ENCODE data around the gene FBXO28. TPM values are rescaled to one million over a fixed set of nuclear protein-coding genes. Genes with fewer than 3 reads are reported as not detected.

The FBXO28 gene
- polyA plus RNA-seq, 1 donor = 39.1 TPM

- no peak for DNase-seq
Observed at GRCh38 chr1:224151117-224151516, 37.2 kb downstream of the FBXO28 start.

DNA sequence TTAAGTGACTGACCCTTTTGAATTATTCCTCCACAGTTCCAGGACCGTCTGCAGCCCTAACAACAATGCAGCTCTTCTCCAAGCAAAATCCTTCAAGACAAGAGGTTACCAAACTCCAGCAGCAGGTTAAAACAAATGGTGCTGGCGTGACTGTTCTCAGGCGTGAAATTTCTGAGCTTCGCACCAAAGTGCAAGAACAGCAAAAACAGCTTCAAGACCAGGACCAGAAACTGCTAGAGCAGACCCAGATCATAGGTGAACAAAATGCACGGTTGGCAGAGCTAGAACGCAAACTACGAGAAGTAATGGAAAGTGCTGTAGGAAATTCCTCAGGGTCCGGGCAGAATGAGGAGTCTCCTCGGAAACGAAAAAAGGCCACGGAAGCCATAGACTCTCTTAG lies 43.4 kb downstream of the FBXO28 start:
- DNase-seq = no peak

GRCh38 chr1:224159541-224159940 lies 45.6 kb downstream of the FBXO28 start:
- no peak for DNase-seq

DNA sequence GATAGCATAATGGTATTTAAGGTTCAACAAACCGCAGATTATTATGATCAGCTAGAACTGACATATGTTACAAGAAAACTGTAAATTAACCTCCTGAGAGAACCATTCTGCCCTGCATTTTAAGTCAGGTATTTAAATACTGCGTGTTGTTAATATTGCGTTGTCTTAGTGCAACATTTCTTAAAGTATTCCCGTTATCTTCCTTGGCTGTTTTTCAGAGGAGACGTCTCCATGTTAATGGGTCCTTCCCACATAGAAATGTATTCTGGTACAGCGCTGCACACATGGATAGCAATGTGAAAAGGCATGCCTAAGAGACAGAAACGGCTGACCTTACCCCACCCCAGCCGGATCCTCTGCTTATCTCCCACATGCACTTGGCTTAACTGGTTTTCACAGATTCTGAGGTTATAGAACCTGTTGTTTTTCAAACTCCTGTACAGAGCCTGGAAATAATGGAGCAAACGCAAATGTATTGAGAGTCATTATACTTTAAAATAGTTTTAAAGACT lies 46.3 kb downstream of the FBXO28 start:
- DNase-seq = no peak

DNA sequence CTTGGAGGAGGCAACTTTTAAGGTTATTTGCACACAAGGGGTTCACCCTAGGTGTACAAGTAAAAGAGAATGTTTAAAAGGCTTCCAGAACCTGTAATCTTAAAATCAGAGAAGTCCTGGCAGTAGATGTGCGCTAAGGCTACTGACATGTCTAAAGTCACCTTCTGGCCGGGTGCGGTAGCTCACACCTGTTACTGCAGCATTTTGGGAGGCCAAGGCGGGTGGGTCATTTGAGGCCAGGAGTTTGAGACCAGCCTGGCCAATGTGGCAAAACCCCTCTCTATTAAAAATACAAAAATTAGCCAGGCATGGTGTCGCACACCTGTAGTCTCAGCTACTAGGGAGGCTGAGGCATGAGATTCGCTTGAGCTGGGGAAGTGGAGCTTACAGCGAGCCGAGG lies 48.9 kb downstream of the FBXO28 start:
- no peak for DNase-seq

DNA sequence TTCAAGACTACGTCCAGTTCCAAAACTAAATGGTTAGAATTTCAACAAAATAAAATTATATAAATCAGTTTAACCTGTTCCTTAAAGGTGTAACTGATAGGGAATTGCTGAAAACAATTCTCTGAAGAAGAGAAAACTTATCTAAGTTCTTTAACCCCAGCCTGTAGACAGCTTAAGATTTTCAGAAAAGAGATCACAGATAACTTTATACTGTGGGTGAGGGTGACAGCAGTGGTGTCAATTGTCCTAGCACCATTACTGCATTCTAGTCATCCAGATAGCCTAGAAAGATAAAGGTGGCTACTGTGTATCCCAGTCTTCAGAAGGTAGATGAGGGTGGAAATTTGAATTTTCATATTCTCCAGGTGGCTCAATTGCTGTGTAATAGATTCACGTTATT lies 49.4 kb downstream of the FBXO28 start:
- no peak for DNase-seq

DNA sequence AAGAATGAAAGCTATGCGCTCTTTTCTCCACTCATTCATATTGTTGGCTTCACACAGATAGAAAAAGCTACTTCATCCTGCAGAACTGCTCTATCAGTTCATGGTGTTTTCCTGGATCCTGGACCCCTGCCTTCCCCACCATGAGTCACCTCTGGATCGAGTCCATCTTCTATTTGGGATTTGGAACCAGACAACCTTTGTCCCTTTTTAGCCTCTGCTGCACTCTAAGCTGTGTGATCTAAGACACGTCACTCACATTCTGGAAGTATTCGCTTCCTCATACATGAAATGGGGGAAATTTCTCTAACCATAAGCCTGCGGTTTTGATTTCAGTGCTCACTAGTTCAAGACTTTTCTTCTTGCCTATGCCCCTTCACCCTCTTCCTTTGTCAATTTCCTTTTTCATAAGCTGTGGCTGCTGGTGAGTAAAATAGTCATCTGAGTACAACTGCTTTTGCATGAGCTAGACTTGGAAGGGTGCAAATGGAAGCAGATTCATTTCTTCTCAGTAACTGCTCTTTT lies 55.0 kb downstream of the FBXO28 start:
- no peak for DNase-seq

- no peak for DNase-seq
Observed at GRCh38 chr1:224169718-224170270, 55.9 kb downstream of the FBXO28 start.

DNA sequence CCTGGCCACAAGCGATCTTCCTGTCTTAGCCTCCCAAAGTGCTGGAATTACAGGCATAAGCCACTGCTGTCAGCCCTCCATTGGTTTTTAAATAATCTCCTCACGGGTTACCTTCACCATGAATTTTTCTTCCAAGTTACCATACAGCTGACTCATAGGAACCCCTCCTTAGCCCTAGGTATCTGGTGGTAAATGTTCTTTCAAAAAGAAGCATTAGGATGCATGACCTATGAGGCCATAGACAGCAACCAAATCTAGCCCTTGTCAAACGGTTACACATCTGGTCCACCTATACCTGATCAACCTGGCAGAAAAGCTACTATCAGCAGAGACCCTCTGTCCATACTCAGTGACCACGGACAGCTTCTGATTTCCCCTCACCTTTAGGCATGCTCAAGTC lies 56.4 kb downstream of the FBXO28 start:
- no peak for DNase-seq

GRCh38 chr1:224170748-224171478 lies 57.0 kb downstream of the FBXO28 start:
- no peak for DNase-seq

GRCh38 chr1:224172229-224172628 lies 58.3 kb downstream of the FBXO28 start:
- DNase-seq = no peak

GRCh38 chr1:224173523-224173922 lies 59.6 kb downstream of the FBXO28 start:
- no peak for DNase-seq

DNA sequence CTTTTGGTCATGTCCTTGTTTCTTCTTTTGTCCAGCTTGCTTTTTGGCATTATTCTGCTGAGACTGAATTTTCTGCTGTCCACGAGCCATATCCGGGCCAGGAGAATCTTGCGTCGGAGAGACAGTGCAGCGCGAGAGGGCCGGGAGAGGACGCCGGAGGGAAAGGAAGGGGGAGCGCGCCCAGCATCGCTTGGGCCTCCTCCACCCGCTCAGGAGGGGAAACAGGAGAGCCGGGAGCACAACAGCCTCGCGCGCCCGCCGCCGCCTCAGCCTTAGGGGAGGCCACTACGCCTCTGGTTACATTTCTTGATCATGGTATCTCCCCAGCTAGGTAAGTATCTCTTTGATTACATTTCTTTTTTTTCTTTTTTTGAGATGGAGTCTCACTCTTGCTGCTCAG lies 61.7 kb downstream of the FBXO28 start:
- peak; percentile 26 for DNase-seq

DNA sequence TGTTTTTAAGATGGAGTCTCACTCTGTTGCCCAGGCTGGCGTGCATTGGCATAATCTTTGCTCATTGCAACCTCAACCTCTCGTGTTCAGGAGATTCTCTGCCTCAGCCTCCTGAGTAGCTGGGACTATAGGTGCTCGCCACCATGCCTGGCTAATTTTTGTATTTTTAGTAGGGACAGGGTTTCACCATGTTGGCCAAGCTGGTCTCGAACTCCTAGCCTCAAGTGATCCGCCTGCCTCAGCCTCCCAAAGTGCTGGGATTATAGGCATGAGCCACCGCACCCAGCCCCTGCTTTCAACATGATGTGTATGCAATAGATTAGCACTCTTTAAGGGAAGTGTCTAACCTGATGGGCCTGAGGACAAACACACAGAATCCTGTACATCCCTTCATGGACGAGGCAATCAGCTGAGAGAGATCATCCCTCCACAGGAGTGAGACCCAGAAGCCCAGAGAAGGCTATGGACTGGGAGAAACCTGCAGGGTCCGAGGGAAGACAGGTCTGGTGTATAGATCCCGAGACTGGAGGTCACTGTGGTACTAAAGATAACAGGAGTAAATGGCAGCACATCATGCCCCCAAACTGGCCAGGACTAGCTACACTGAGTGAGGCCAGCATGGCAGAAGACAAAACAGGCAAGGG lies 63.6 kb downstream of the FBXO28 start:
- DNase-seq = no peak

DNA sequence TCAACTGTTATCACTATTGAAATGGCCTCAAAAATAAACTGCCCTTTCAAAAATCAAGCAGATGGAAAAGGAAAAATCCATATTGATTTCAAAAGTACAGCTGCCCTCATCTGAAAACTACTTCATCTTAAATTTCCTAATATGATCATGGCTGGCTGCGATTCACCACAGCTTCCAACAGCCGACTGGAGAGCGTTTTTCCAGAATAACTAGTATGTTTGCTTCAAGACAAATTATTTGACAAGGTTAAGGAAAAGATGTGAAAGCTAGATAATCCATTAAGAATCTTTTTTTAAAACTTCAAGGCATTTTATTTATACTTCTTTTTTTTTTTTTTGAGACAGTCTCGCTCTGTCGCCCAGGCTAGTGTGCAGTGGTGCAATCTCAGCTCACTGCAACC lies 65.0 kb downstream of the FBXO28 start:
- no peak for DNase-seq

DNA sequence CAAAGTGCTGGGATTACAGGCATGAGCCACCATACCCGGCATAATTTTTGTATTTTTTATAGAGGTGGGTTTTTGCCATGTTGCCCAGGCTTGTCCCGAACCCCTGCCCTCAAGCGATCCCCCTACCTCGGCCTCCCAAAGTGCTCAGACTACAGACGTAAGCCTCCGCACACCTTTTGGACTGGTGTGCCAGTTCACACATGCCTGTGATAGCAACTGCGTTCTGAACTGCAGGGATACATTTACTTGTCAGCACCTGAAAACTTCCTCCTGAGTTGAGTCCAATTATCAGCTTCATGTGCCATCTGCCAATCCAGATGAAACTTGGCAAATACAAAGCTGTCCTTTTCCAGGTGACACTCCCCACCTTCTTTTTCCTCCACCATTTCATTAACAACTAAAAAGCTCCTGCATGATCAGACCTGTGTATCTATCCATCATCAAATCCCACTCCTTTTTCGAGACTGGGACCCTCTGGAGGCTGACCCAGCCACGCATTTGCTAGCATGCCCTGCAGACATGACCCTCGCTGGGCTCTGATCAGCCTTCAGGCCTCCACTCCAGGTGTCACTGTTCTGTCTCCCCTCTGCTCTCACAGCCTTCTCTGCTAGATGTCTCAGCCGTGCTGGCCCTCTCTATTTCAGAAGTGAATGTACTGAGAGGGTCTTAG lies 67.0 kb downstream of the FBXO28 start:
- DNase-seq = no peak

- no peak for DNase-seq
Observed at GRCh38 chr1:224181453-224181810, 67.5 kb downstream of the FBXO28 start.

GRCh38 chr1:224182057-224182865 lies 68.3 kb downstream of the FBXO28 start:
- DNase-seq = no peak

DNA sequence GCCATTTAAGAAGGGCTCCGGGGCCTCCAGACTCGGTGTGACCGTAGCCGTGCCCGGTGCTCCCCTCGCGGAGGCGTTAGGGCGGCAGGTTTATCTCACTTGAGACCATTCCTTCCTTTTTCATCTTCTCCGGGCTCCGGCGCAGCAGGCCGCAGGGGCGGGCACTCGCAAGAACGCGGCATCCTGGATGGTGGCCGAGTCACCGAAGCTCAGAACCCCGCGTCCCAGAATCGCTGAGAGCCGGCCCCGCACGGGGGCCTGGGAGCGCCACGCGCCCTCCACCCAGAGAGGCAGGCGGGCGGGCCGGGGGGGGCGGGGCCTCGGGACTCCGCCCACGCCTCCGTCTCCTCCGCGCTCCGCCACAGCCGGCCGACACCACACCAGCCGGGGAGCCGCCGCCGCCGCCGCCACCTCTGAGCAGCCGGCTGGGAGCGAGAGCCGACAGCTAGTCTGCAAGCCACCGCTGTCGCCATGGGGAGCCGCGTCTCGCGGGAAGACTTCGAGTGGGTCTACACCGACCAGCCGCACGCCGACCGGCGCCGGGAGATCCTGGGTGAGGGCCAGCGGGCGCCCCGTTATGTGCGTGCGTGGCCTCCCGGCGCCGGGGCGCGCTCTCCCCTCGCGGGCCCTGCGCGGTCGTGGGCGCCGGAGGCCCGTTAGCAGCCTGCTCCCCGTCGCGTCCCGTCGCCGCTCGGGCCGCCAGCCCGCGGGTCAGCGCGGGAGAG lies 69.1 kb downstream of the FBXO28 start, which contains the start of gene DEGS1:
TSS of gene DEGS1 (plus strand) at position 375 of the 725 bp plus-strand sequence. CDS start at position 472, 97 bp downstream.
- peak; percentile 84 for DNase-seq

GRCh38 chr1:224183591-224184312 lies 69.8 kb downstream of the FBXO28 start:
- peak; percentile 57 for DNase-seq
